Bone marrow (tissue), 2 donors: ENCODE measurements around the gene HUNK.

ENCODE experiments used
- DNase-seq, 2 donors: peaks; one replicate each; lab custom pipeline; 2025; lab: John Stamatoyannopoulos, UW

The HUNK gene

DNA sequence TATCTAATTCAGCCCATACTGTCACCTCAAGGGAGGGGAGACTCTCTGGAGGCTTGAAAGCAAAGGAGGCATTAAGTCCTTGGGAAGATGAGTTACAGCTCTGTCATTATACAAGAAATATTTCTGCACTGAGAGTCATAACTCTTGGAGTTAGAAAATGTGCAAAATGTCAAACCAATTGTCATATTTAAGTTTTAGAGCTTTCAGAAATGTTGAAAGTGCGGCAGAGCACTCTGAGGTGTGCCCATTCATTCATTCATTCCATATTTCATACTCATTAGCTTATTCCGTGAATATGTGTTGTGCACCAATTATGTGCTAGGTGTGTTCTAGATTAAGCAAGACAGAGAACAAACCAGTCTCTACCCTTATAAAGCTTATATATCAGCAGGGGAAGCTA is 87.1 kb downstream of the HUNK start:
- DNase-seq: no peak

GRCh38 chr21:31961027-31961426 is 88.2 kb downstream of the HUNK start:
- DNase-seq: no peak

DNA sequence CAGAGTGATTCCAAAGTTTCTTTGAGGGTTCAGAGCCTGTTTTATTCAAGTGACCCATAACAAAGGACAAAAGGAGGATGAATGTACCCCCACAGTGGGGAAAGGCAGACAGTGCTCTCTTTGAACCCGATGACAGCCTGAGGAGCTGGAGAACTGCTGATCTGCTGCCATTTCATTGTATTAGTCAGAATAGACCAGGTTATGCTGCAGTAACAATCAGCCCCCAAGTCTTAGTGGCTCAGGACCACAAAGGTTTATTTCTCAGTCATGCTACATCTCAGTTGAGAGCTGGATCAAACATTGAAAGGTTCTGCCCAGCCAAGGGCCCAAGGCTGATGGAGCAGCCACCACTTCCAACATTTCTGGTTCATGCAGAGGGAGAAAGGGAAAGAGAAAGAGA is 88.9 kb downstream of the HUNK start:
- DNase-seq: no peak

GRCh38 chr21:31964692-31965091 is 91.9 kb downstream of the HUNK start:
- no peak for DNase-seq

DNA sequence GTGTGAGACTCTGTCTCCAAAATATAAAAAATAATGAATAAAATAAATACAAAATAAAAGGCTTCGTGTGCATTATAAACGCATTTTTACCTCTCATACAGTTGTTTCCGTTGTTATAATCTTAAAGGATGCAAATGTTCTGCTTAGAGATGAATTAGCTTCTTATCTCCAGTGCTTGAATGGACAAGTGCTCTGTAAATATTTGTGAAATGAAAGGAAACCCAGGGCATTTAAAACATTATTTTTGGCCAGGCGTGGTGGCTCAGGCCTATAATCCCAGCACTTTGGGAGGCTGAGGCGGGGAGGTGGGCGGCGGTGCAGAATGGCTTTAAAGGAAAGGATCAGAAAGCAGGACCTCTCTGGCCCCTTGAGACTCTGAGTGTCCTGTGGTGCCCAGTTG is 94.5 kb downstream of the HUNK start:
- DNase-seq: no peak

DNA sequence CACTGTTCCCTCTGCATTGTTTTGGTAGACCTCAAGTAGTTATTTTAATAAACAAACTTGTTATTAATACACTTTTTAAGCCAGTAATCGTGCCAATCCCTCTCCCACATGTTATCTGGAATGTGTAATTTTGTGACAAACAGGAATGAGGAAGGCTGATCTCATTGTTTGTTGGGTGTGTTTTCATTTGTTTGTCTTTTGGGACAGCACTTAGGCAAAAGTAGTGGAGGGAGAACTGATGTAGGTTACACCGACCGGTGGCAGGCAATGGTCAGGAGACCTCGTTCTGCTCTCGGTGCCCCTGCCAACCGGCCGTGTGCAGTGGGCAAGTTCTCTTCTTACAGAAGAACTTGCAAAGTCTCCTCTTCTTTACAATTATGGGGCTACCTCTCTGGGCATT is 99.8 kb downstream of the HUNK start:
- no peak for DNase-seq

GRCh38 chr21:31973402-31973944 is 100.7 kb downstream of the HUNK start:
- no peak for DNase-seq

DNA sequence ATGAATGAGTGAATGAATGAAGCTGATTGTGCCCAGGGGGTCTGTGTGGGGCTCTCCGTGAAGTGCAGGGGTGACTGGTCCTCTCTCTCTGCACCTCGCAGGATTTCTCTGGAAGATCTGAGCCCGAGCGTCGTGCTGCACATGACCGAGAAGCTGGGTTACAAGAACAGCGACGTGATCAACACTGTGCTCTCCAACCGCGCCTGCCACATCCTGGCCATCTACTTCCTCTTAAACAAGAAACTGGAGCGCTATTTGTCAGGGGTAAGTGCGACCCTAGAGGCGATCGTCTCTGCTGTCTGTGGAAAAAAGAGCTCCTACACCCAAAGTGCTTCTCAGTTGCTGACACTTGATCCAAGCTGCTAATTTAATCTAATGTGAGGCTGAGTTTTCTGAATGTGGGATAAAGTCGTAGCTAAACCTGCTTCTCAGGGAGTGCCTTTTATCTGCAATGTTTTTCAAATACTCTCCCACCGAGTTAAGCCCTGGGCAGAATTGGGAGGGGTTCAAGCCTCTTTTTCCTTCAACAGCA is 101.7 kb downstream of the HUNK start:
- no peak for DNase-seq

GRCh38 chr21:31975491-31975890 is 102.7 kb downstream of the HUNK start:
- DNase-seq: no peak

DNA sequence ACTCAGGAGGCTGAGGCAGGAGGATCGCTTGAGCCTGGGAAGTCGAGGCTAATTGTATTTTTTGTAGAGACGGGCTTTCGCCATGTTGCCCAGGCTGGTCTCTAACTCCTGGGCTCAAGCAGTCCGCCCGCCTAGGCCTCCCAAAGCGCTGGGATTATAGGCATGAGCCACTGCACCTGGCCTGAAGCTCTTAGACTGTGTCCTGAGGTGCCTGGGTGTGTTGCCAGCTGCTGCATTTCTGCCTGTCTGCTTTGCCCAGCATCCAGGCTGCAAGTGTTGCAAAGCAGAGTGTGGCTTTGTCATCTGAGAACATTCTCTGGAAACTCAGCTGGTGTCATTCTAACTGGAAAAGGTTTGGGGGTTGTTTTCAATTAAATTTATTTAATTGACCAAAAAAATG is 105.0 kb downstream of the HUNK start:
- no peak for DNase-seq

GRCh38 chr21:31983120-31983519 is 110.3 kb downstream of the HUNK start:
- DNase-seq: no peak

DNA sequence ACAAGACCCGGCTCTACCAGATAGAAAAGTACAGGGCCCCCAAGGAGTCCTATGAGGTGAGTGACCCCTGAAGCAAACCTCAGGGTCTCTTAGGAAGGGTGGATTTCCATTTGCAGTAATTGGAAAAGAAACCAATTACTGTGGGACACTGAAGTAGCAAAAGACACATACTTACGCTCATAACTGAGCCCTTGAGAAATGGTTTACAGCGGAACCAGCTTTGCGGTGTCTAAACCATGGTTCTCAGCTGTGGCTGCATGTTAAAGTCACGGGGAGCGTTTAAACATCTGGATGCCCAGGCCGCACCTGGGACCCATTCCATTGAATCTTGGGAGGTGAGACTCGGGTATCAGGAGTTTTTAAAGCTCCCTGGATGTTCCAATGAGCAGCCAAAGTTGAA is 110.7 kb downstream of the HUNK start:
- no peak for DNase-seq

DNA sequence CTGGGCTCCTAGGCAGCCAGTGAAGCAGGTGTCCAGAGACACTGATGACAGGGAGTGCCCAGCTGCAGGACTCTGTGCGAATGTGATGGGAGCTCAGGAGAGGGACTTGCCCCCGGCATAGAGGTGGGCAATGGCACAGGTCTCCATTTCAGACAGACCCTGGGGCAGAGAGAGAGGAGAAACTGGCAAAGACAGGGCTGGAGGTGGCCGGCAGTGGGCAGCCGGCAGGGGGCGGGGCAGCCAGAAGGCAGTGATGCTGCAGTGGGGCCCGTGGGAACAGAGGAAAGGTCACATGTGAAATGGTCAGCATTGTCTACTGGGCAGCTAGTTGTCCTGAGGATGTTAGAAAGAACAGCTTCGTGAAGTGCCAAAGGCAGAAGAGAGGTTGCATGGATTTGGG is 112.6 kb downstream of the HUNK start:
- no peak for DNase-seq

GRCh38 chr21:31986035-31986856 is 113.4 kb downstream of the HUNK start:
- no peak for DNase-seq

- DNase-seq: no peak
Measured at GRCh38 chr21:31987696-31988095, 114.9 kb downstream of the HUNK start.

- no peak for DNase-seq
Measured at GRCh38 chr21:31988492-31989290, 115.9 kb downstream of the HUNK start.

DNA sequence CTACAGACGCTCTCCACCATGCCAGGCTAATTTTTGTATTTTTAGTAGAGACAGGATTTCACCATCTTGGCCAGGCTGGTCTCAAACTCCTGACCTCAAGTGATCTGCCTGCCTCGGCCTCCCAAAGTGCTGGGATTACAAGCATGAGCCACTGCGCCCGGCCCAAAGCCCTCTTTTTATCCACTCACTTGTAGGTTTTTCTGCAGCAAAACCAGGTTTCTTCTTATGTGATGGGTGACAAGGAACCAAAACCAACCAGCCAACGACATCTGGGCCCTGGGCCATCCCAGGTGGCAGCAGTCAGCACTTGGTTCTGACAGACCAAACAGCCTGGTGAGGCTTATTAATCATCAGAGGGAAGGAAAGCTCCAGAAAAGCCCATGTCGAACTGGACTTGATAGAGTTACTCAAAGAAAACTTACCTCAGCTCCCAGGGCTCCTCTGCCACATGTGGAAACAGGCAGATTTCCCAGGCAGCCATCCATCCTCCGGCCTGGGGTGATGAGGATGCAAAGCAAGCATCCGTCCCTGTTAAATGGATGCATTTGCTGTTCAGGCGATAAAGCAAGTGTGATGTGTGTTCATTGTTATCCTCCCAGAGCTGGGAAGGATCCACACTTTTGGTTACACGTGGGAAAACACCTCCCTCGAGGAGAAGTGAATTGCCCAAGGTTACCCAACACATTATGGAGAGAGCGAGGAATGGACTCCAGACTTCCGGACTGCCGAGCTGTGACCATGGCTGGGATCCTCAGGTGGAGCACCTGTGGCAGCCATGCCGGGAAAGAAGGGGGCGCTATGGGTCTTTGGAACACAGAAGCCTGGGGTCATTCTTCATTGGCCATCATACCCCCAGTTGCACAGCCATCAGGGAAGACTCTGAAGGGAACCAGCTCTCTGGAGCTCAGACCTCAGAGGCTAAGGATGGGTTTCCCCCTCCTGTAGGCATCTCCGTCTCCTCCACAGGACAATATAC is 118.8 kb downstream of the HUNK start:
- no peak for DNase-seq

GRCh38 chr21:31992391-31992790 is 119.6 kb downstream of the HUNK start:
- no peak for DNase-seq

- DNase-seq: no peak
Measured at GRCh38 chr21:31993826-31994825, 121.3 kb downstream of the HUNK start.

- DNase-seq: no peak
Measured at GRCh38 chr21:31997191-31997590, 124.4 kb downstream of the HUNK start.
